CD4-positive, alpha-beta T cell treated with Interferon gamma for 1 hour (primary cell): ENCODE data around the gene ANAPC5.
A peak's percentile ranks its signal among the peaks of the same experiment; 100 is the strongest.
"Not testable (repeated sequence)": the region's sequence is repeated elsewhere in the genome, so short reads cannot be mapped to it uniquely, and the experiment has no call there.

Experiments used
- DNase-seq: peaks from one replicate; pipeline ENCODE4 v3.0.0-alpha.2; 2020

Gene ANAPC5

DNA sequence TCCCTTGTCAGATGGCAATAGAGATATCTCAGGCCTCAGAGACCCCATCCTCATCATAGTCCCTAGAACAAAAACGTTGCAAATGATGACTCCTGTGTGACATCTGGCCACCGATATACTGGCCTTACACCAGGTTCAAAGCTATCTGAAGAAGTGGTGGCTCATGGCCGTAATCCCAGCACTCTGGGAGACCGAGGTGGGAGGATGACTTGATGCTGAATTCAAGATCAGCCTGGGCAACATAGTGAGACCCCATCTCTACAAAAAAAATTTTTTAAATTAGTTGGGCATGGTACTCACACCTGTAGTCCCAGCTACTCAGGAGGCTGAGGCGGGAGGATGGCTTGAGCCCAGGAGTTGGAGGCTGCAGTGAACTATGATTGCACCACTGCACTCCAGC lies 68.8 kb downstream of the ANAPC5 start:
- DNase-seq, result no peak

DNA sequence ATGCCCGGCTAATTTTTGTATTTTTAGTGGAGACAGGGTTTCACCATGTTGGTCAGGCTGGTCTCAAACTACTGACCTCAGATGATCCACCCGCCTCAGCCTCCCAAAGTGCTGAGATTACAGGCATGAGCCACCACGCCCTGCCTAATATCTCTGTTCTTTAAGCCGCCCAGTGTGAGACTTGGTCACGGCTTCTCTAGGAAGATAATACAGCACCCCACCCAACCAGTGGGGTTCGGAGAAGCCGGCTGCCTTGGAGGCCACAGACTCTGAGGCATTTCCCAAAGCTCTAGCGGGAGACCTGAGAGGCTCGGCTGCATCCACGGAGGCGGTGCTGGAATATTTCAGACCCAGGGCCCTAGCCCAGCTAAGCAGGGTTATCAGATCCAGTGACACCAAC lies 69.3 kb downstream of the ANAPC5 start:
- not testable (repeated sequence) for DNase-seq

DNA sequence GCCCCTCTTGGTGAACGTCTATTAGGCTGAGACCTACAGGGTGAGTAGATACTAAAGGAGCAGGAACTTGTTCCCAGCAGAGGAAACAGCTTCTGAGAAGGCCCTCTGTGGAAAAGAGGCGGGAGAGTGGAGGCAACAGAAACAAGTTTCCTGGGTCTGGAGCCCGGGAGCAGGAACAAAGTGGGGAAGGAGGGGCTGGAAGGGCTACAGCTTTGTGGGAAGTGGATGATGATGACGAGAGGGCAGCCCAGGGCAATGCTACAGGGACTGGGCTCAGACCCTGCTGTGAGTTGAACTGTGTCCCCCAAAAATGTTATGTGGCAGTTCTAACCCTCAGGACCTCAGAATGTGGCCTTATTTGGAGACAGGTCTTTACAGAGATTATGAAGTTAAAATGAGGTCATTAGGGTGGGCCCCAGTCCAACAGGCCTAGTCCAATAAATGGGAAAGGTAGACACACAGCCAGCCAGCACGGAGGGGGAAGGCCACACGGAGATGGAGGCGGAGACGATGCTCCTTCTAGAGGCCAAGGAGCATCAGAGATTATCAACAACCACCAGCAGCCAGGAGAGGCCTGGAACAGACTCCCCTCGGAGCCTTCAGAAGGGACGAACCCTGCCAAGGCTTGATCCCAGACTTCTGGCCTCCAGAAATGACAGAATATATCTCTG lies 70.0 kb downstream of the ANAPC5 start:
- no peak for DNase-seq

DNA sequence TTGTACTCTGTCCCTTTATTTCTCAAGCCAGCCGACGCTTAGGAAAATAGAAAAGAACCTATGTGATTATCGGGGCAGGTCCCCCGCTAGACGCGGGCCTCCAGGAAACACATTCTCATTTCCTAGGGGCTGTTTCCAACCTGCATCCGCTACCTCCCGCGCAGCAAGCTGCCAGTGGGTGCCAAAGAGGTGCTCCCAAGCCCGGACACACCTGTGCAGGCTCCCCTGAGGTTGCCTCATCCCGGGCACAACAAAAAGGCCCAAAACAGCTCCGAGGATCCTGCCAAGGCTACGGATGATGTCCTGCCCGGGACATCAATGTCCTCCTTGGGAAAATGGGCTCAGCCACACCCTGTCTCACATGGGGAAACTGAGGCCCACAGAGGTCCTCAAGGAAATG lies 71.1 kb downstream of the ANAPC5 start:
- DNase-seq, result not testable (repeated sequence)

DNA sequence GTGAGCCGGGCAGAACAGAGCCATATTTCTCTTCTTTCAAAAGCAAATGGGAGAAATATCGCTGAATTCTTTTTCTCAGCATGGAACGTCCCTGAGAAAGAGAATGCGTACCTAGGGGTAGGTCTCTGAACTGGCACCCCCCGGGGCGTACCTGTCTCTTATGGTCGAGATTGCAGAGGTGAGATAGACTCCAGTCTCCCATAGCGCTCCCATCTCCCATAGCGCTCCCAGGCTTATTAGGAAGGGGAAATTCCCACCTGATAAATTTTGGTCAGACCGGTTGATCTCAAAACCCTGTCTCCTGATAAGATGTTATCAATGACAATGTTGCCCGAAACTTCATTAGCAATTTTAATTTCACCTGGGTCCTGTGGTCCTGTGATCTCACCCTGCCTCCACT lies 71.7 kb downstream of the ANAPC5 start:
- not testable (repeated sequence) for DNase-seq

DNA sequence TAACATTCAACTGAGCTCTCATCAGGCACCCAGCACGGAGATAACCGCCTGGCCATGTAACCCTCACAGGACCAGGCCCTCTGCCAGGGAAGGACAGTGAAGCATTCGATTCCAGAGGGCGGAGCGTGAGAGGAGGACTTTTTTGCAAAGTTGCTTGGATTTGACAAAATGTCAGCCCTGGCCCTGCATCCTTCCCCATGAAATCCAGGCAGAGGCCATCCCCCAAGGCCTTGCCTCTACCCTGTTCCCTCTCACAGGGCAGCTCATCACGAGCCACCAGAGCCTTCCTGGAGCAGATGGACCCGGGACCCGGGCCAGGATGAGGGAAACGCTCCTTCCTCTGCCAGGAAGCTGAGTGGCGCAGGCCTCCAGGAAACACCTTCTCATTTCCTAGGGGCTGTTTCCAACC lies 72.7 kb downstream of the ANAPC5 start:
- no peak for DNase-seq

DNA sequence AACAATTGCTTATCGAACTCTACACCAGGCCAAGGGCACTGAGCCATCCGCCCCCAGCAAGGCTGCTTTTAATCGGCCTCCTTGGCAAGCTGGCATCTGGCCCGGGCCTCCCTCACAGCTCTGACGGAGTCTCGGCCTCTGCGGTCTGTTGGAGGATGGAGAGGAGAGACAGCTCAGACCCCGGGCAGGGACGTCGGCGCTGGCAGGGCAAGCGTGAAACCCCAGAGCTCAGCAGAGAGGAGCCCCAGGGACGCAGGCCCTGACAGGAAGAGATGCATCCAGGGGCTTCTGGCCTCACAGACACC lies 73.2 kb downstream of the ANAPC5 start:
- no peak for DNase-seq

DNA sequence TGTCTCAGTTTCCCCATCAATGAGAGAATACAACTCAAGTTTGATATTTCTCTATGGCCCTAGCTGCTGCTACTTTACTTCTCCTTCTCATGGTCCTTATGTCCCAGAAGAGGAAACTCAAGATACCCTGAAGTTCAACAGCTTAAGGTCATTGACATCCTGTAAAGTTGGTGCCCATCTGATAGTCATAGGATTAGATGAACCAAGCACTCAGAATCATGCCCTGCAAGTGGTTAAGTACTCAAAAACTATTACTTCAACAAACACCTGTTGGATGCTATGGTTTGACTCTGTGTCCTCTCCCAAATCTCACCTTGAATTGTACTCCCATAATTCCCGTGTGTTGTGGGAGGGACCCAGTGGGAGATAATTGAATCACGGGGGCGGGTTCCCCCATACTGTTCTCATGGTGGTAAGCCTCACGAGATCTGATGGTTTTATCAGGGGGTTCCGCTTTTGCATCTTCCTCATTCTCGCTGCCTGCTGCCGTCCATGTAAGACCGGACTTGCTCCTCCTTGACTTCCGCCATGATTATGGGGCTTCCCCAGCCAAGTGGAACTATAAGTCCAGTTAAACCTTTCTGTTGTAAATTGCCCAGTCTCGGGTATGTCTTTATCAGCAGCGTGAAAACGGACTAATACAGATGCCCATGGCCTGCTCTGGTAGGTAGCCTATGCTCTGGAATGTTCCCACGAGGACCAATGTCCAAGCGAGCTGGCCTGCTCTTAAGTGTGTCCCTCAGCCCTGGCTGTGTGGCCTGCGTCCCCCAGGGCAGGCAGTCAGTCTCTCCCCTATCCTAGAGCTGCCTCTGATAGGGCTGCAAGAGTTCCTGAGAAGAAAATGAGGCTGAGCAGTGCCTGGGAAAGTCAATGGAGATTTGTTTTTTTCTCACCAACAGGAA lies 73.8 kb downstream of the ANAPC5 start:
- peak; percentile 69 for DNase-seq

DNA sequence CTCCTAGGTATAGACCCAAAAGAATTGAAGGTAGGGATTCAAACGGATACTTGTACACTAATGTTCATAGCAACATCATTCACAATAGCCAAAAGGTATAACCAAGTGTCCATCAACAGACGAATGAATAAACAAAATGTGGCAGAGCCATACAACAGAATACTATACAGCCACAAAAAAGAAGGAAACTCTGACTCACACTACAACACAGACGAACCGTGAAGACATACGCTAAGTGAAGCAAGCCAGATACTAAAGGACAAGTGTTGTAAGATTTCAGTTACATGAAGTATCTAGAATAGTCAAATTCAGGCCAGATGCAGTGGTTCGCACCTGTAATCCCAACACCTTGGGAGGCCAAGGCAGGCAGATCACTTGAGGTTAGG lies 74.8 kb downstream of the ANAPC5 start:
- DNase-seq, result no peak

DNA sequence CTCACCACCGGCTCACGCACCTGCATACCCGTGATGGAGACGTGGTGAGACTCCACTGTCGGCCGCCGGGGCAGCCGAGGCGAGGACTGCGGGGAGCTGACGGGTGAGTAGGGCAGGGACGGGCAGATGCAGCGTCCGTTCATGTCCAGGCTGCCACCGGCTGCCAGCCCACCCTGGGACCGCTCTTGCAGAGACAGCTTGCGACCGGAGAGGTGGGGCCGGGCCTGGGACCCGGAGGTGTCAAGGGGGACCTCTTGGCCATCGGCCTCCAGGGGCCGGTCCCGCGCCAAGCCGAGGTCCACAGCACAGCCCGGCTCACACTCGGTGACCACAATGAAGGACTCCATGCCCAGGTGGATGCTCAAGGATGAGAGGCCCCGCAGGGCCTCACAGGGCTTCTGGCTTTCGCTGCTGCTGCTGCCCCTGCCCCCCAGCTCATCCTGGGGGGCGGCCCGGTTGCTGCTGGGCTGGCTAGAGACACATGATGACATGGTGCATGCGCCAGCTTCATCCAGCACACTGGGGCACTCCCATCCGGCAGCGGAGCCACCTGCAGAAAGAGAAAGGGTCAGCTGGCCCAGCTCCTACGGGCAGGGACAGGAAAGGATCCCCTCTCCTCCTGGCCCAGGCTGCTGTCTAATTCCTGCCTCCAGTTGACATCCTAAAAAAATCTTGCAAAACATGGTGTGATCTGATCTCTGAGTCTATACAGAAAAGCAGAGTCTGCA lies 78.0 kb downstream of the ANAPC5 start:
- no peak for DNase-seq

DNA sequence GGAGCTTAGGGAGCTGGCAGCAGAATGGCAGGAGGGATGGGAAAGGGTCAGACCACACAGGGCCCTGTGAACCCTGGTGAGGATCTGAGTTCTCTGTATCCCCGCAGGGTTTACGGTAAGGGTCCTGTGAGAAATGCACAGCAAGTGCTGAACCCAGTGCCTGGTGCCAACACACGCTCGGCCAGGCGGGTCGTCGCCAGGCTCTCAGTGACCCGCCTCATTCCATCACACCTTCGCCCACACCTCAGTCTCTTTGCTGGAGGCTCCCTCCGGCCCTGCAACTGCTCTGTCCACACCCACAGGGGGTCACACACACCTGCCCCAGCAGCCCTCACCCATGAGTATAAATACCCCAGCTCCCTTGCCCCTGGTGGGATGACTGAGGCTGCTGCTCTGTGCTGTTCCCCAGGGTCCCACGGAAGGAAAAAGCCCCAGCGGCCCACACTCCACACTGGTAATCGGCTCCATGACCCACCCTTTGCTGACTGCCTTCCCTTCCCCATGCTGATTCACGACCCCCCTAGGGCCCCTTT lies 78.8 kb downstream of the ANAPC5 start:
- no peak for DNase-seq

DNA sequence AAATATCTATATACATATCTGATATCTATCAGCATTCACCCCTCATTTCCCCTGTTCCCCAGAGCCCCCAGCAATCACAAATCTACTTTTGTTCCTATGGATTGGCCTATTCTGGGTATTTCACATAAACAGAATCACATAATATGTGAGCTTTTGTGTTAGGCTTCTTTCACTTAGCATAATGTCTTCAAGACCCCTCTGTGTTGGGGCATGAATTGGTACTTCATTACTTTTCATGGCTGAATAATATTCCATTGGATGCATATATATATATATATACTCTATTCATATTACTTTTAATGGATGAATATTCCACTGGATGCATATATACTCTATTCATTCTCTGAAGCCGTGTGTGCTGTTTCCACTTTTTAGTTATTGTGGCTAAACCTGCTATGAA lies 84.4 kb downstream of the ANAPC5 start:
- no peak for DNase-seq

DNA sequence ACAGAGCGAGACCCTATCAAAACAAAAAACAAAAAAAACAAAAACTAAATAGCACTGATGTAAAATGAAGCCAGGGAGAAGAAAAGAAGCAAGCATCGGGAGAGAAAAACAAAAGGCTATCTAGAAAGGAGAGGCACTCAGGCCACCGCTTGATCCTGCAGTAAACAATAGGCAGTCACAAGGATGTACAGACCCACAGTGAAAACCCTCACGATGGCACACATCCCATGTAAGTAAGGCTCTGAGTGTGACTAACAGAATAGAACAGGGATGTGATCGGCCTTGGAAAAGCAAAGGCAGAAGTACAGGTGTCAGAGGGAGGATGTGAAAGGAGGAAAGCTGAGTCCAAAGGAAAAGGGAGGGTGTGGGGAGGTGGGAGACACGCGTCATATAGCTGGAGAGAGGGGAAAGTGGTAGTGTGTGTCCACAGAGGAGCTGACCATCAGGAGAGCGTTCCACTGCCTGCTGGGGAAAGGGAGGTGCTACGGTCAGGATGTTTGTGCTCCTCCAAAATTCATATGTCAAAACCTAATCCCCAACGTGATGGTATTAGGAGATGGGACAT lies 87.2 kb downstream of the ANAPC5 start:
- no peak for DNase-seq

DNA sequence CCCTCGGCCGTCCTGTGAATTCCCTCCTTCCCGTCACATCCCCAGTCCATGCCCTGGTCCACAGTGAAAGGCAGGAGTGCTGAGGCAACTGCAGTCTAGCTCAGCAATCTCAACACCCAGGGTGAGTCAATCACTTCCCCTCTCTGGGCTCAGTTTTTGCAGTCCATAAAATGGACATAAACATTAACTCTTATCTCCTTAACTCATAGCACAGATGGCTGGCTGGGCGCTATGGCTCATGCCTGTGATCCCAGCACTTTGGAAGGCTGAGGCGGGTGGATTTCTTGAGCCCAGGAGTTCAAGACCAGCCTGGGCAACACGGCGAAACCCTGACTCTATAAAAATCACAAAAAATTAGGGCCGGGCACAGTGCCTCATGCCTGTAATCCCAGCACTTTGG lies 88.1 kb downstream of the ANAPC5 start:
- DNase-seq, result no peak

DNA sequence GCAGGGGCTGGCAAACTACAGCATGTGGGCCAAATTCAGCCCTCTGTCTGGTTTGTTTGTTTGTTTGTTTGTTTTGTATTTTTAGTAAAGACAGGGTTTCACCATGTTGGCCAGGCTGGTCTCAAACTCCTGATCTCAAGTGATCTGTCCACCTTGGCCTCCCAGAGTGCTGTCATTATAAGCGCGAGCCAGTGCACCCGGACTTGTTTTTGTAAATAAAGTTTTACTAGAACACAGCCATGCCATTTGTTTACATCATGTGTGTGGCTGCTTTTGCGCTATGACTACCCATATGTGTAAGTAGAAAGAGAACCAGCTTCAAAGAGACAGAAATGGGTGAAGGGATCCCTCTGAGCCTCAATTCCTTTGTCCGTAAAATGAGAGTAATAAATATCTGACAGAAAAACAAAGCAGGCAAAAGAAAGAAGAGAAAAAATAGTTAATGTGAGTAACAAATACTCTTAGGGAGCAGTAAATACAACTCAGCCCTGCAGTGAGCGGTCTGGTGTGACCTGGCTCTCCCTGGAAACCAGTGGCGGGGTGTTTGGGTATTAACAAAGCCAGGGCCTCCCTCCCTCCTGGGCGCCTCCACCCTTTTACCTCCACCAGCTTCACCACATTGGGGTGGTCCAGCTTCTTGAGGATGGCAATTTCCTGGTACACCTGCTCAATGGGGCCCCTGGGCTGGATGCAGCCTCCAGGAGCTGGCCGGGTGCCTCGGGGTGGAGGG lies 88.8 kb downstream of the ANAPC5 start:
- no peak for DNase-seq

DNA sequence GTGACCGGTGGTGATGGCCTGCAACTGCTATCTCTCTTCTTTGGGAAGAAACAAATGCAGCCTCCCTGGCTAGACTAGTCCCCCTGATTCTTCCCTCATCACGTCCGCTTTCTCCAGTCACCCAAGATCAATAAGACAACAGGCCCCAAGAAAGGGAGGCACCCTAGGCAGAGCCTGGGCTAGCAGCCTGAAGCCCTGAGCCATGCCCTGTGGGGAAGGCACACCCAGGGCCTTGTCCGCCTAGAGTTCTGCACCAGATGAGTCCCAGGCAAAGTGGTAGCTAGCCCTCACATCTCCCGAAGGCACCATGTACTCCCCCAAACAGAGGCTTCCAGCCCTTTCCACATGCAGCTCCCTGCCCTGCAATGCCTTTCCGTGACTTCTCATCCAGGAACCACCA lies 90.8 kb downstream of the ANAPC5 start:
- no peak for DNase-seq

DNA sequence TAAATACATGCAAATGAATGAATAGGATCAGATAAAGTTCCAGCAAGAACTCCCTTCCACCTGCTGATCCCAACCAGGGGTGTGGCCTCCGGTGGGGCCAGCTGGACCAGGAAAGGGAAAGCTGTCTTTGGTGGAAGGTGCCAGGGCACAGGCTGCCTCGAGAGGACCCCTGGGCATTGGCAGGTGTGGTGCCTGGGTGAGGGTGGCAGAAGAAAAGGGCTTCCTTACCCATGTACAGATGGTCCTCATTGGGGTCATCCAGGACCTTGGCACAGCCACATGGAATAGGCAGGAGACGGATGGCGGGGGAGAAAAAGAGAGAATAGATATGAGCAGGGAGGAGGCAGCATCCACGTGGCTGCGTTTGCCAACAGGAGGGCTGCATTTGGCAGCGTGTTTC lies 92.1 kb downstream of the ANAPC5 start:
- no peak for DNase-seq

DNA sequence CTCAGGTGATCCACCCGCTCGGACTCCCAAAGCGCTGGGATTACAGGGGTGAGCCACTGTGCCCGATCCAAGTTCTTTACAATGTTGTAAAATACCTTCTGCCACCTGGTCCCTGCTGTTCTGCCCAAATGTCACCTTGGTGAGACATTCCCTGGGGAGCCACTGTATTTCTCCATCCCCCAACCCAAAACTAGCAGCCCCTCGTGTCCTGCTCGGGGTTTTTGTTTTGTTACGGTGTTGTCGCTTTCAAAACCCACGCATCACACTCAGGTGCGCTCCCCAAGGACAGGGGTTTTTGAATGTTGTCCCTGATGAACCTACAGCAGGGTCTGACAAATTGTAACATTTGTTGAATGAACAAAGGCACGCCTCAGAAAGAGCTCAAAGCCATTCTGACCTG lies 93.1 kb downstream of the ANAPC5 start:
- no peak for DNase-seq
